GM12892 (cell line): ENCODE data around the gene TXLNG.

Source experiments
- POLR2A ChIP-seq: IDR thresholded peaks from 2 replicates; pipeline ENCODE4 v1.6.1; 2011; ENCODE audit warnings: low read depth, low read length, control low read depth
- POLR2AphosphoS5 ChIP-seq: IDR thresholded peaks from 2 replicates; pipeline ENCODE4 v1.6.1; 2011; ENCODE audit warnings: low read depth, low read length, control low read depth
- TAF1 ChIP-seq: IDR thresholded peaks from 2 replicates; pipeline ENCODE4 v1.6.1; 2011; ENCODE audit warnings: low read depth, mild to moderate bottlenecking, control low read depth, low read length, borderline replicate concordance

GRCh38 chrX:16754019-16754418, 32.2 kb upstream of the TXLNG start:
- TF ChIP-seq POLR2A (no peak), TAF1 (no peak), POLR2AphosphoS5 (no peak)
